ENCODE results near the gene FHL1.
"Not testable (repeated sequence)": the region's sequence is repeated elsewhere in the genome, so short reads cannot be mapped to it uniquely, and the experiment has no call there.

FHL1 gene

GRCh38 chrX:136211766-136212556 is 64.6 kb downstream of the FHL1 start:
- no peak for DNase-seq

GRCh38 chrX:136212557-136213111 is 65.3 kb downstream of the FHL1 start:
- DNase-seq: no peak

GRCh38 chrX:136214551-136214950 is 67.2 kb downstream of the FHL1 start:
- DNase-seq: no peak

GRCh38 chrX:136215559-136215958 is 68.2 kb downstream of the FHL1 start:
- no peak for DNase-seq

- DNase-seq: no peak
Measured at GRCh38 chrX:136219893-136220292, 72.6 kb downstream of the FHL1 start.

- DNase-seq: no peak
Measured at GRCh38 chrX:136220540-136220939, 73.2 kb downstream of the FHL1 start.

- no peak for DNase-seq
Measured at GRCh38 chrX:136220951-136221350, 73.6 kb downstream of the FHL1 start.

- DNase-seq: no peak
Measured at GRCh38 chrX:136221851-136222513, 74.6 kb downstream of the FHL1 start.

GRCh38 chrX:136227074-136227473 is 79.7 kb downstream of the FHL1 start:
- DNase-seq: no peak

GRCh38 chrX:136227948-136228838 is 80.9 kb downstream of the FHL1 start:
- DNase-seq: no peak

- DNase-seq: no peak
Measured at GRCh38 chrX:136228839-136229207, 81.5 kb downstream of the FHL1 start.

- no peak for DNase-seq
Measured at GRCh38 chrX:136237074-136237473, 89.7 kb downstream of the FHL1 start.

GRCh38 chrX:136237849-136238248 is 90.5 kb downstream of the FHL1 start:
- not testable (repeated sequence) for DNase-seq

GRCh38 chrX:136246201-136246600 is 98.9 kb downstream of the FHL1 start:
- no peak for DNase-seq

GRCh38 chrX:136250191-136251040 is 103.1 kb downstream of the FHL1 start:
- peak; percentile 37 for DNase-seq

- peak; percentile 65 for DNase-seq
Measured at GRCh38 chrX:136251041-136251991, 104.0 kb downstream of the FHL1 start, which contains the start of gene MAP7D3. TSS of gene MAP7D3 (minus strand) at chrX:136251400. CDS start at chrX:136251358, 42 bp downstream.

GRCh38 chrX:136255541-136255940 is 108.2 kb downstream of the FHL1 start:
- no peak for DNase-seq

GRCh38 chrX:136256026-136256425 is 108.7 kb downstream of the FHL1 start:
- DNase-seq: no peak

- no peak for DNase-seq
Measured at GRCh38 chrX:136258951-136259350, 111.6 kb downstream of the FHL1 start.

- no peak for DNase-seq
Measured at GRCh38 chrX:136259543-136259942, 112.2 kb downstream of the FHL1 start.

GRCh38 chrX:136260776-136261175 is 113.4 kb downstream of the FHL1 start:
- peak; percentile 57 for DNase-seq
